HuH-7.5 (cell line): Measurements from ENCODE around the gene GABPB1.
A peak's percentile ranks its signal among the peaks of the same experiment; 100 is the strongest.

Source experiments
- DNase-seq: peaks from one replicate; pipeline ENCODE4 v3.0.0; 2011; ENCODE audit warnings: low spot score

GABPB1 gene

GRCh38 chr15:50277370-50277769 lies 77.6 kb downstream of the GABPB1 start:
- DNase-seq, result no peak

- no peak for DNase-seq
Observed at GRCh38 chr15:50275908-50276307, 79.1 kb downstream of the GABPB1 start.

GRCh38 chr15:50275091-50275490 lies 79.9 kb downstream of the GABPB1 start:
- DNase-seq, result no peak

GRCh38 chr15:50267577-50267976 lies 87.4 kb downstream of the GABPB1 start:
- no peak for DNase-seq

GRCh38 chr15:50265620-50266019 lies 89.4 kb downstream of the GABPB1 start, which contains the start of gene HDC:
Gene HDC (minus strand): TSS chr15:50265726. CDS start chr15:50265623, 103 bp downstream.
- DNase-seq, result no peak

- DNase-seq, result no peak
Observed at GRCh38 chr15:50262533-50262932, 92.5 kb downstream of the GABPB1 start.

- peak; percentile 27 for DNase-seq
Observed at GRCh38 chr15:50261981-50262380, 93.0 kb downstream of the GABPB1 start.

- DNase-seq, result no peak
Observed at GRCh38 chr15:50260969-50261496, 94.0 kb downstream of the GABPB1 start.

- no peak for DNase-seq
Observed at GRCh38 chr15:50259276-50259675, 95.7 kb downstream of the GABPB1 start.

- DNase-seq, result no peak
Observed at GRCh38 chr15:50257924-50258323, 97.1 kb downstream of the GABPB1 start.

GRCh38 chr15:50257332-50257731 lies 97.7 kb downstream of the GABPB1 start:
- no peak for DNase-seq

- DNase-seq, result no peak
Observed at GRCh38 chr15:50256188-50257041, 98.6 kb downstream of the GABPB1 start.

- no peak for DNase-seq
Observed at GRCh38 chr15:50252556-50252955, 102.4 kb downstream of the GABPB1 start.

- DNase-seq, result no peak
Observed at GRCh38 chr15:50251638-50252182, 103.3 kb downstream of the GABPB1 start.

- no peak for DNase-seq
Observed at GRCh38 chr15:50250760-50251394, 104.1 kb downstream of the GABPB1 start.

- no peak for DNase-seq
Observed at GRCh38 chr15:50249704-50250103, 105.3 kb downstream of the GABPB1 start.

GRCh38 chr15:50248994-50249582 lies 105.9 kb downstream of the GABPB1 start:
- no peak for DNase-seq

GRCh38 chr15:50247819-50248655 lies 107.0 kb downstream of the GABPB1 start:
- DNase-seq, result no peak

- DNase-seq, result no peak
Observed at GRCh38 chr15:50246631-50247030, 108.4 kb downstream of the GABPB1 start.

- no peak for DNase-seq
Observed at GRCh38 chr15:50244959-50245624, 109.9 kb downstream of the GABPB1 start.

GRCh38 chr15:50244153-50244552 lies 110.8 kb downstream of the GABPB1 start:
- no peak for DNase-seq
